HG02852 (cell line): ENCODE data around the gene ELMO1.

Experiments
- ATAC-seq: cut with Tn5 transposase; IDR thresholded peaks from one replicate; pipeline ENCODE4 v1.9.1; 2021; ENCODE audit warnings: mild to moderate bottlenecking, moderate library complexity; ENCODE audit not compliant: unreplicated experiment

The ELMO1 gene

GRCh38 chr7:37282093-37282444 lies 166.6 kb downstream of the ELMO1 start:
- ATAC-seq = no peak

DNA sequence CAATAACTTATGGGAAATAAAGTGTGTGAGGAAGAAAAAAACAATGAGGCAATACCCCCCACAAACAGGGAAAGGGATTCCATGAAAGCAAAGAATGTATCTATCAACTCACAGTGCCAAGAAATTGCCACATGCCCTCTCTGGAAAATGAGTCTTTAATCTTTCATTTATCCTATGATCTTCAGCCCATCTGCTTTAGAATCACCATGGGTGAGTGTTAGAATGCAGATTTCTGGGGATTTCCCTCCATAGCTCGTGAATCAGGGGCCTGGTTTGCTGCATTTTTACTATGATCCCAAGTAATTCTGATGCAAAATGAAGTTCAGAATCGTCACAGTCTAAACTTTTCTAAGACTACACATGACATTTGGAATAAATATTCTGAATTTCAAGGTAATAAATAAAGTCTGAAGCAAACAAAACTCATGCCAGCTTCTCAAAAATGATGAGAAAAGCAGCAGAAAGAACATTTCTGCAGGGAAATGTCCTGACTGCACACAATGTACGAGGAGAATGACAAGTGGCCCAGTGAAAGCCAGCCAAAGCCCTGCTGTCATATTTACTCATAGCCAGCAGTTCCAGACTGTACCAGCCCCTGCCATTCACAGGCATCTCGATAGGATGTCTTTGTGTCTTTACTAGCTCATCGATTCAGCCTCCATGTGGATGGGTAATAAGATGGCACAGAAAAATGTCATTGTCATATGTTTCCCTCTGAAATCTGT lies 167.1 kb downstream of the ELMO1 start:
- no peak for ATAC-seq

DNA sequence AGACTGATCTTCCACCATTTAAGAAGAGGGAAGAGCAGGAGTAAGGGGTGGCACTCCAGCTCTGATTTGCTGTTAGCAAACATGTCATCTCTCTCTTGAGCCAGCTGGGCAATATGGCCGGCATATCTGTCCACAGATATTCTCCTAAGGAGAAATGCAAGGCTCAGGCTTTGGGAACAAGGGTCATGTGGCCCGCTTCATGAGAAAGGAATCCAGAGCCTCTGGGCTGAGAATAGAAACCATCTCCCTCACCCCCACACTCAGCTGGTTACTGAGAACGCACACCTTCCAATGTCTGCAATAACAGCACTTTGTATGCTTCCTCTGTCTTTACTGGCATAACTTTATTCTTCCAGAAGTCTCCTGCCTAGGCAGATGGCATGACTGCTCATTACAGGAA lies 171.2 kb downstream of the ELMO1 start:
- no peak for ATAC-seq

DNA sequence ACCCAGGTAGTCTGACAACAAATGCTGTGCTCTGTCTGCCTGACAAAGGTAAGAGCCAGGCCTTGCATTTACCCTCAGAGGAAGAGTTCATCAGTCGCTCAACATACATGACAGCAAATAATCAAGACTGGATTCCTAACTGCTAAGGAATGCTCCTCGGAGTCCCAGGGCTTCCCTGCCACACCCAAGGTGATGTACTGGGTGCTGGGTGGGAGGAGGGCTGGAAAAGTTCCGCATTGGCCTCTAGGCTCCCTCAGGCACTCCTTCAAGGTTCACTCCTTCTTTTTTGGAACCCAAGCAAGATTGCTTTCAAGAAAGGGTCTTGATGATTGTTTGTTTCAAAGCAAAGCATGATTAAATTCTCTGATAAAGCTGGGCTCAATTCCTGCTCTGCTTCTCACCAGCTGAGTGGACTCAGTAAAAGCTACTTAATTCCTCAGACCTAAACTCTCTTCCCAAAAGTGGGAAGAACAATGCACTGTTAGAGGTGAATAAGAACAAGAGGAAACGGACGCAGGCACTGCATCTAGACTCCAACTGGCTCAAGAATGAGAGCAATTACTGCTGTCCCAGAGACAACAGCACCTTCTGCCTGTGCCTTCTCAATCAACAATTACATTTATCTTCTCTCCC lies 173.5 kb downstream of the ELMO1 start:
- no peak for ATAC-seq

GRCh38 chr7:37273891-37274290 lies 174.8 kb downstream of the ELMO1 start:
- no peak for ATAC-seq

- ATAC-seq = no peak
Observed at GRCh38 chr7:37269711-37270508, 178.8 kb downstream of the ELMO1 start.

DNA sequence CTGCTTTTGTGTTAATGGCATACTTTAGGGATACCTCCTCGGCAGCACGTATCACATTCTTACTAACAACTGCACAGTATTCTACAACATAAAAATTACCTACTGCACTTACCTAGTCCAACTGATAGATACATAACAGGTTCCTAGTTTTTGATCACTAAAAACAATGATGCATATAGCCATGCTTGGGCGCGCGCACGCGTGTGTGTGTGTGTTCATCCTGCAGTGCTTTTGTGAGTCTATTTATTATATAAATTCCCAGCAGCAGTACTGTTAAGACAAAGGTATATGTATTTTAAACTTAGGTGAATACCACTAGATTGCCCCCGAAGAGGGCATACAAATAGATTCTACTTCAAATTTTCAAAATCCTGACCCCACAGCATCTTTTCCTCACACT lies 181.4 kb downstream of the ELMO1 start:
- ATAC-seq = no peak

DNA sequence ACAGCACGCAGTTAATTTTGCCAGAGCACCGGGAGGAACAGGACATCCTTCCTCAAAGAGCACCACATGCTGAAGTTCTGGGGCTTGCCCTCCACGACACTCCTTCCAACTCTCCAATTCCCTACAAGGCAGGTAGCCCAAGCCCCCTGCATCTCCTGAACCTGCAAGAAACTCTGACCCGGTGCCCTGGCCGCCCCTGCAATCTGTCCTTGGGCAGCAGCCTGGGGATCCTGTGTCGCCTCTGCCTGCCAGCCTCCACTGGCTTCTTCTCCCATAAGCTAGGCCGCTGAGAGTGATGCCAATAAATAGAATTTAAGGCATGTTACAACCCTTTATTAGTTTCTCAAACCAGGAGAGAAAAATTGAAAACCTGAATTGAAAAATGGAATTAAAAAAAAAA lies 182.8 kb downstream of the ELMO1 start:
- ATAC-seq = no peak

GRCh38 chr7:37265006-37265405 lies 183.7 kb downstream of the ELMO1 start:
- no peak for ATAC-seq

DNA sequence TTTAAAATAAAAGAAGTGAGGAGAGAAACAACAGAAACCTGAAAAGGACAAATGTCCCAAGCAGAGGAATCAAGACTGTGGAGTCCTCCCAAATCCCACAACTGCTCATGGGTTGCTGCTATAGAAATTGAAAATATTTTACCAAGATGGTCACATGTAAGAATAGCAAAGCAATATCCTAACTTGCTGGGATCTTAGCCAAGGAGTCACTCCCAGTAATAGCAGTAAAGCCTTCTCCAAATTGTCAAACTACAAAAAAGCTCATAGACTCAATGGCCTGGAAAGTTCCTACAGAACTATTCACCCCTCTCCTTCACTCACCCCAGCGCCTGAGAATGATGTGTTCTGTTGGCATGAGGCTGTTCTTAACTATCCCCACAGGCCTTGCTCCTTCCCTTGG lies 186.5 kb downstream of the ELMO1 start:
- no peak for ATAC-seq

DNA sequence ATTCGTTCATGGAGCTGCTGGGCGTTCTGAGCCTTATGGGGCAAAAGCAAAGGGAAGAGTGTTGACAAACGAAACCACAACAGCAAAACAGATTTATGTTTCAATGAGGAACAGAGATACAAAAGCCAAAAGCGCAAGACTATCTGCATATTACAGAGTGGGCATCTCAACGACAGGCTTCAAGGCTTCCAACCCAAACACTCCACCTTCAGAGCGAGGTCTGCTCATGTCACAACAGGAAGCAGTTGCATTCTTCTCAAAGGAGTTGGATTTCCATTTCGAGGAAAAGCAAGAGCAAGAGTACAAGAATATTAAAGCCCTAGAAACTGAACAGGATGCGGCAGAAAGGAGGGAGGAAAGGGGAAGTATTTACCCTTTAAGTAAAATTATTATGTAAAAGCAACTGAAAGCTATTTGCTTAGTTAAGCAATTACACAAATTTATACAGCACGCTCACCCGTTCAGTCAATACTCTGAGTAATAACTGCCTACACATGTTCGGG lies 189.3 kb downstream of the ELMO1 start:
- no peak for ATAC-seq

DNA sequence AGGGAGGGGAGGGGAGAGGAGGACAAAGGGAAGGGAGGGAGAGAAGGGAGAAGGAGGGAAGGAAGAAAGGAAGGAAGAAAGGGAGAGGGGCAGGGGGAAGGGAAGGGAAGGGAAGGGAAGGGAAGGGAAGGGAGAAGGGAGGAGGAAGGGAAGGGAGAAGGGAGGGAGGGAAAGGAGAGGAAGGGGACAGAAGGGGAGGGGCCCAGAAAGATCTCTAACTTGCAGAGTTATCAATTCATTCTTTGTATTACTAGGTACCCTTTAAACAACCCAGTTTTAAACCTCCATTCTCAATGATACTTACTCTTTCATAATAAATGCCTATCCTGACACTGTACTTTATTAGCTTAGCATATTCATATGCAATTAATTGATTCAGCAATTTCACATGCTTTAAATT lies 192.0 kb downstream of the ELMO1 start:
- no peak for ATAC-seq

- ATAC-seq = no peak
Observed at GRCh38 chr7:37255327-37255944, 193.2 kb downstream of the ELMO1 start.

- no peak for ATAC-seq
Observed at GRCh38 chr7:37251222-37251621, 197.4 kb downstream of the ELMO1 start.

DNA sequence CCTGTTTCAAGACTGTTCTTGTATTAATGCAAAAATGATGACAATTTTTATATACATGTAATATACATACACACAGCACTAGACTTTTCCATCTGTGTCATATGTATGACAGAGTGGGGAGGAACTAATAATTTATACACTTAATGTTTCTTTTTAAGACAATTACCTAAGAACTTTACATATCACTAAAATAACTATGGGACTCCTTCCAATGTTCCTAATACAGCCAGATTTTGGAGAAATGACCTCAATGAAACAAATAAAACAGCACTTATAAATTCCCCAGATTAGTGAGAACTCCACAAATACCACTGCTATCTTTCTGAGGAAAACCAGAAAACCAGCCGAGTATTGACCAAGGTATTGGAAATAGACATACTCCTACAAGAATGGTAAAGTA lies 199.4 kb downstream of the ELMO1 start:
- no peak for ATAC-seq

DNA sequence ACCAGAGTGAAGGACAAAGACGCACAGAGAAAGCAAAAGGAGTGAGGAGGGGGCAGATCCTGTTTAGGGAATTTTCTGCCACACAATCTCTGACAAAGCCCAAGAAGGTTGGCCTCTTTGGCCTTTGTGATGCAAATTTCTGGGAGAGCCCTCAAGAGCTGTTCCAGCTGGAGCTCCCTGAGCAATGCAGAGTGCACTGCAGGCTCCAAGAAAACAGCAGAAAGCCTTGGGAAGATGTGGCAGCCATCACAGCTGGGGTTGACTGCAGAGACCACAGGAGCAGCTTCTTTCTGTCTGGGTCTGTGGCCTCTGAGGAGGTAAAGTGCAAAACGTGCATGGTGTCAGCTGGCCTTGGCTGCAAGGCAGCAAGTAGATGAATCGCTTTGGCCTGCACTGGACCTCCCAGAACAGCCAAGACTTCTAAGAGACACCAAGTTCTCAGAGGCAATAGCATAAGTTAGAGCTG lies 200.2 kb downstream of the ELMO1 start:
- no peak for ATAC-seq

DNA sequence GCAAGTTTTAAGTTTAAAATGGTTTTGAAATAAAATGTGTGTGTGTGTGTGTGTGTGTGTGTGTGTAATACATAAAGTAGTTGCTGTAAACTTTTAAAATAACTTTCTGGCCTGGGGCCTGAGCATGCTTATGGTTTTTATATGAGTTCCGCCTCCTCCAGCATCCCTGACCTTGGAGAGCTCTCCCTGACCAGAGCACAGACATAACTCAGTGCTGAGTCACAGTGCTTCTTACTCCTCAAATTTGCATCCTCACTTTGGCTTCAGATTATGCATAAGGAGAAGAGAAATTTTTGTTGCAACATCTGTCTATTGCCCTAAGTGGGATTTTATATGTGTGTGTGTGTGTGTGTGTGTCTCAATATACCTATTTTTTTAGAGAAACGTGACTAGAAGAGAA lies 200.8 kb downstream of the ELMO1 start:
- ATAC-seq = no peak

DNA sequence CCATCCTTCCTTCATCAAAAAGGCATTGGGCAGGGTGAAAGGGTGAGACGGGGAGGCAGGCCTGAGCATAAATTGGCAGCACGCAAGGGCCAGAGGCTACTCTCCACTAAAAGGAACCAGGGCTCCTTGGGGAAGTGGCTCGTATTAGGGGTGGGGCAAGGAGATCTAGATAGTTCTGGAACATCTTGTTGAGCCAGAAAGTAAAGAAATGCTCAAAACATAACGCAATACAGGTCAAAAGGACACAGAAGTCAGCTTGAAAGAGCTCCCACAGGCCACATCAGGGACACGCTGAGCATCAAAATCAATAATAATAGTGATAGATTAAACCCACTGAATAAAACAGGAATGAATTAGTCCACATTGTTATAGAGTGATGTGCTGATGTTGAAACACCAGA lies 203.1 kb downstream of the ELMO1 start:
- no peak for ATAC-seq

- ATAC-seq = no peak
Observed at GRCh38 chr7:37236906-37237305, 211.8 kb downstream of the ELMO1 start.

DNA sequence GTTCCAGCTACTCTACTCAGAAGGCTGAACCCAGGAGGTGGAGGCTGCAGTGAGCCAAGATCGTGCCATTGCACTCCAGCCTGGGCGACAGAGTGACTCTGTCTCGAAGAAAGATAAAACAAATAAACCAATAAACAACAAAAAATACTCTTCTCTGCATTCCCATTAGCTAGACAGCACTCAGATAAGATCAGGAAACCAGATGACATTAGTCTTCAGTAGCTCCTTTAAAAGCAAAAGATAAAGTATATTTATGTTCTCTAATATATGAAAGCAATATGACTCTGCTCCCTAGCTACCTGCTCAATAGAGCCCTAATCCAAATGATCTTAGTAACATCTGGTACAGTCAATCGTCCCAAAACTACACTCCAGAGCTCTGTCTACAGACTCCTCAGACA lies 212.9 kb downstream of the ELMO1 start:
- no peak for ATAC-seq

DNA sequence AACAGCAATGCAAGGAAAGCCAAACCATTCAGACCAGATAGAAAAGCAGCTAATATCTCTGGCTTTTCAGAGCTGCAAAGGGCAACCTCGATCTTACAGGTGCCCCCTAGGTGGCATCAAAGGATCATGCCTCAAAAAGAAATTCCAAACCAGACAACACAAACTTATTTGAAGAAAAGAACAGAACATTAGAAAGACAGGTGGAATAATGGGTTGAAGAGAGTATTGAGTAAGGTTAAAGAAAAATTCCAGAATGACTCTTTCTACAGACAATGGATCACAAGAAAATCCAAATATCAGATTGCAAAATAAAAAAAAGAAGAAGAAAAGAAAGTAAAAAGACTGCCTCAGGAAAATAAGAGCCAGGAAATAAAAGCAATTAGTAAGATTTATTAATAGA lies 213.7 kb downstream of the ELMO1 start:
- no peak for ATAC-seq
